Fibroblast of pulmonary artery (primary cell): Measurements from ENCODE around the gene PCDHA1.
A peak's percentile ranks its signal among the peaks of the same experiment; 100 is the strongest.

Experiments used
- DNase-seq: peaks from one replicate; pipeline ENCODE4 v3.0.0-alpha.2; 2010; ENCODE audit warnings: low read depth
- H3K4me3 ChIP-seq: replicated peaks from 2 replicates; pipeline ENCODE4 v1.5.1; 2011; ENCODE audit warnings: low read depth, mild to moderate bottlenecking, control low read depth, low read length, moderate library complexity
- TF ChIP-seq, protein P1 (sequence below): IDR thresholded peaks from 2 replicates; pipeline ENCODE4 v1.5.1; 2011; ENCODE audit warnings: mild to moderate bottlenecking, control low read depth, low read length, inconsistent platforms; ENCODE audit errors: missing control alignments

PCDHA1 gene

DNA sequence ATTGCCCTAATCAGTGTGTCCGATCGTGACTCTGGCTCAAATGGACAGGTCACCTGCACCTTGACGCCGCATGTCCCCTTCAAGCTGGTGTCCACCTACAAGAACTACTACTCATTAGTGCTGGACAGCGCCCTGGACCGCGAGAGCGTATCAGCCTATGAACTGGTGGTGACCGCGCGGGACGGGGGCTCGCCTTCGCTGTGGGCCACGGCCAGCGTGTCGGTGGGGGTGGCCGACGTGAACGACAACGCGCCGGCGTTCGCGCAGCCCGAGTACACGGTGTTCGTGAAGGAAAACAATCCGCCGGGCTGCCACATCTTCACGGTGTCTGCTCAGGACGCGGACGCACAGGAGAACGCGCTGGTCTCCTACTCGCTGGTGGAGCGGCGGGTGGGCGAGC, 97.4 kb downstream of the PCDHA1 start:
- TF ChIP-seq, protein P1, sequence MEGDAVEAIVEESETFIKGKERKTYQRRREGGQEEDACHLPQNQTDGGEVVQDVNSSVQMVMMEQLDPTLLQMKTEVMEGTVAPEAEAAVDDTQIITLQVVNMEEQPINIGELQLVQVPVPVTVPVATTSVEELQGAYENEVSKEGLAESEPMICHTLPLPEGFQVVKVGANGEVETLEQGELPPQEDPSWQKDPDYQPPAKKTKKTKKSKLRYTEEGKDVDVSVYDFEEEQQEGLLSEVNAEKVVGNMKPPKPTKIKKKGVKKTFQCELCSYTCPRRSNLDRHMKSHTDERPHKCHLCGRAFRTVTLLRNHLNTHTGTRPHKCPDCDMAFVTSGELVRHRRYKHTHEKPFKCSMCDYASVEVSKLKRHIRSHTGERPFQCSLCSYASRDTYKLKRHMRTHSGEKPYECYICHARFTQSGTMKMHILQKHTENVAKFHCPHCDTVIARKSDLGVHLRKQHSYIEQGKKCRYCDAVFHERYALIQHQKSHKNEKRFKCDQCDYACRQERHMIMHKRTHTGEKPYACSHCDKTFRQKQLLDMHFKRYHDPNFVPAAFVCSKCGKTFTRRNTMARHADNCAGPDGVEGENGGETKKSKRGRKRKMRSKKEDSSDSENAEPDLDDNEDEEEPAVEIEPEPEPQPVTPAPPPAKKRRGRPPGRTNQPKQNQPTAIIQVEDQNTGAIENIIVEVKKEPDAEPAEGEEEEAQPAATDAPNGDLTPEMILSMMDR = no peak
- DNase-seq = no peak

DNA sequence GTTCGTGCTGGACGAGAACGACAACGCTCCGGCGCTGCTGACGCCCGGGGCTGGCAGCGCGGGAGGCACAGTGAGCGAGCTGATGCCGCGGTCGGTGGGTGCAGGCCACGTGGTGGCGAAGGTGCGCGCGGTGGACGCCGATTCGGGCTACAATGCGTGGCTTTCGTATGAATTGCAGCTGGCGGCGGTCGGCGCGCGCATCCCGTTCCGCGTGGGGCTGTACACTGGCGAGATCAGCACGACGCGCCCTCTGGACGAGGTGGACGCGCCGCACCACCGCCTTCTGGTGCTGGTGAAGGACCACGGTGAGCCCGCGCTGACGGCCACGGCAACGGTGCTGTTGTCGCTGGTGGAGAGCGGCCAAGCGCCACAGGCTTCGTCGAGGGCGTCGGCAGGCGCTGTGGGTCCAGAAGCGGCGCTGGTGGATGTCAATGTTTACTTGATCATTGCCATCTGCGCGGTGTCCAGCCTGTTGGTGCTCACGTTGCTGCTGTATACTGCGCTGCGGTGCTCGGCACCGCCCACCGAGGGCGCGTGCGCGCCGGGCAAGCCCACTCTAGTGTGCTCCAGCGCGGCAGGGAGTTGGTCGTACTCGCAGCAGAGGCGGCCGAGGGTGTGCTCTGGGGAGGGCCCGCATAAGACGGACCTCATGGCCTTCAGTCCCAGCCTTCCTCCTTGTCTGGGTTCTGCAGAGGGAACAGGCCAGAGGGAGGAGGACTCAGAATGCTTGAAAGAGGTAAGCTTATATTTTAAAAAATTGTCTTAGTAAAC, 98.2 kb downstream of the PCDHA1 start:
- DNase-seq = no peak
- TF ChIP-seq, protein P1 = no peak
- no peak overlapping the region for H3K4me3 ChIP-seq

More for the DNA sequence above, 97.4 kb downstream of the PCDHA1 start:
- no peak overlapping the region for H3K4me3 ChIP-seq

DNA sequence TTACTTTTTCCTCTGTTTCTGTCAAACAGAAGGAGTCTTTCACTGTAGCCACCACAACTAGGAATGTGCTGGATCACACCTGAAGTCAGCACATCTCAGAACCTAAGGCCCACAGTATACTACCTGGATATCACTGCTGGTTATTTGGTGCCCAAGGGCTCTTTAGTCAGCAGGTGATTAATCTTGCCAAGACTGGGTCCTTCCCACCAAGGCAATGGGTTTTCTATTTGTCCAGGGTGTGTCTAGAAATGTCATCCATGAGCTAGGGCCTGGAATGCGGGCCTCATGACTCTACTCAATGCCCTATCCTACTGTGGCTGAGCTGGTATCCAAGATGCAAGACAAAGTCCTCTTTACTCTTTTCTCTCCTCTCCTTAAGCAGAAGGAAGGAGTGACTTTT, 130.4 kb downstream of the PCDHA1 start:
- TF ChIP-seq, protein P1 = no peak
- DNase-seq = no peak
- H3K4me3 ChIP-seq = no peak overlapping the region

DNA sequence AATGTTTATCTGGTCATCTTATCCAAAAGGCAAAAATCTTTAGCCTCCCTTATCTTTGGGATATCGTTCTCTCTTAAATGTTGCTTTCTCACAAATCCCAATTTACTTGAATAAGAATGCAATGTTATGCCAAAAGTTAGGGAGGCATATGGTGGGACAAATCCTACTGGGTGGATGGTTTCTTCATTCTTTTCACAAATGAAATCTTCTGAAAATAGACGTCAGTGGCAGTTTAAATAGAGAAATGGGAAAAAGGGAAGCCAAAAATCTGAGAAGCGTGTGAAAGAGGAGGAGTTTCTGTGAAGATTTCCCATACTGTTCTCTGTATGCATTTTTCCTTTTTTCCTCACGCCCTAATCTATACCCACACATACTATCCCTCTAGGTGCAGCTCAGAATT, 137.7 kb downstream of the PCDHA1 start:
- TF ChIP-seq, protein P1 = no peak
- no peak overlapping the region for H3K4me3 ChIP-seq
- no peak for DNase-seq

DNA sequence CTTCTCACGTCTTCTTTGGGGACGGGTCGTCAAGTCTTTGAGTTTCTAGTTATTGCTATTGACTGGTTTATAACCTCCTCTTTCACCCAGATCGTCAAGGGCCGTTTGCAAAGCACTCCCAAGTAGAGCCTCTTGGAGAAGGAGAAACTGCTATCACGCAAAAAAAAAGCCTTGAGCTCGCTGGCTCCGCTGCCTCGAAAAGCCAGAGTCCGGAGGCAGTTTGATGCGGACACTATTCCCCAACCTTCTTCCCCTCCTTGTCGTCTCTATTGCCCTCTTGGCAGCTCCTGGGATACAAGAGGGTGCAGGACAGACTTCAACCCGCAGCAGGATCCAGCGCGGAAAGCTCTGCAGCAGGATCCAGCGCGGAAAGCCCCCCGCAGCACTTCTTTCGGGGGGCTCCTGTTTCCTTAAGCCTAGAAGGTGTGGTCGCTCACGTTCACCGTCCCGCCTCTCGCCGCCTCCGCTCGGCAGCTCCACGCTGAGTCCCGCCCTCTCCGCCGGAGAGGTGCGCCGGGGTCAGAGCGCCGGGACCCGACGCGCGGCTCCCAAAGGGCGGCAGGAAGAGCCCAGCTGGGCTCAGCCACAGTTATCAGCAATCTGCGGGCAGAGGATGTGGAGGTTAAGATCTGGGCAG, 140.0 kb downstream of the PCDHA1 start, which contains the start of gene PCDHAC1:
TSS of gene PCDHAC1 (plus strand) at position 494 of the 637 bp plus-strand sequence. CDS start 594 bp downstream, outside the sequence.
- peak within 1 kb of the TSS; percentile 36 for H3K4me3 ChIP-seq

DNA sequence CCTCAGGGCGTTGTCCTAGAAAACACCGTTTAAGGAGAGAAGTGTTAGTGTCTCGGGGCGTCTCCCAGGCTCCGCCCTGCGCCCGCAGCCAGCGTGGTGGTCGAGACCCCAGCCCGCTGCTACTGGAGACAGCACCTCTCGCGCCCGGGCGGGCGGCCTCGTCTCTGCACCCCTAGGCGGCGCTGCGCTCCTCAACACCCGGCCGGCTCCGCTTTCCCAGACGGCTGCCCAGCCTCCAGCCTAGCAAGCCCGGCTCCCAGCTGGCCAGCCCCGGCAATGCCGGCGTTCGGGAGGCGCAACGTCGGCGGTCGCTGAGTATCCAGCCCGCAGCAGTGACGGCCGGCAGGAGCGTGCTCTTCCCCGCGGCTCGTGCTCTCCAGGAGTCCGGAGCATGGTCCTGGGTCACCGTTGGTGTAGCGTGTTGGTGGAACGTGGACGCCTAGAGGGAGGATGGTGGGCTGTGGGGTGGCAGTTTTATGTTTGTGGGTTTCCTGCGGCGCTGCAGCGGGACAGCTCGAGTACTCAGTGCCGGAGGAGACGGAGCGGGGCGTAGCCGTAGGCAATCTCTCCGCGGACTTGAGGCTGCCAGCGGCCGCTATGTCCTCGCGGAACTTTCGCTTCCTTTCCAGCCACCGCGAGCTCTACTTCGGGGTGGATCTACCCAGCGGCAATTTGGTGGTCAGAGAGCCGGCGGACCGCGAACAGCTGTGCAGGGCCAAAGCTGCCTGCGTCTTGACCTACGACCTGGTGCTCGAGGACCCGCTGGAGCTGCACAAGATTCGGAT, 140.7 kb downstream of the PCDHA1 start:
- TF ChIP-seq, protein P1 = peak; percentile 39
- peak overlapping the region; percentile 36 for H3K4me3 ChIP-seq
- peak; percentile 41 for DNase-seq

More for the DNA sequence above, 140.0 kb downstream of the PCDHA1 start, which contains the start of gene PCDHAC1:
- TF ChIP-seq, protein P1 = no peak
- DNase-seq = no peak
